ENCODE data around the gene BRD1. TPM values are rescaled to one million over a fixed set of nuclear protein-coding genes. Genes with fewer than 3 reads are reported as not detected.

BRD1 gene
- total RNA-seq, 3 donors from 2014 or later (not counting 1 experiment from before 2014, with no cell fraction given) = 126 to 154 (median 132) TPM

DNA sequence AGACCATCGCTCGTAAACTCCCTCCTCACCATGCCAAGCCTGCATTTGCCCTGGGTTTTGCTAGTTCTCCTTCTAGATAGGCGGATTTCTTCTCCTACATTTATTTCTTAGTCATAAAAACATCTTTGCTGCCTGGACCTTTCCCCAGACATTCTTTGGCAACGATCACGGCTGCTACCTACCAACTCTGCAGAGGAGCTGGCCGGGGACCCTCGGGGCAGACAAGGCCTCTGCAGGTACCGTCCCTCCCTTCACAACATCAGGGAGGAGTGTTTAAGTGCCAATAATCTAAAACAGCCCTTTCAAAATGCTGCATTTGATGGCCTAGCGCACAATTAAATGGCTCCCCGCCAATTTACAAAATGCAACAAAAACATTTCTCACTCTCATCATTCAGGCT is 34.4 kb downstream of the BRD1 start:
- 96% methylated on average over 10 of the region's 10 CpGs for WGBS (ENCODE audit: insufficient coverage)

DNA sequence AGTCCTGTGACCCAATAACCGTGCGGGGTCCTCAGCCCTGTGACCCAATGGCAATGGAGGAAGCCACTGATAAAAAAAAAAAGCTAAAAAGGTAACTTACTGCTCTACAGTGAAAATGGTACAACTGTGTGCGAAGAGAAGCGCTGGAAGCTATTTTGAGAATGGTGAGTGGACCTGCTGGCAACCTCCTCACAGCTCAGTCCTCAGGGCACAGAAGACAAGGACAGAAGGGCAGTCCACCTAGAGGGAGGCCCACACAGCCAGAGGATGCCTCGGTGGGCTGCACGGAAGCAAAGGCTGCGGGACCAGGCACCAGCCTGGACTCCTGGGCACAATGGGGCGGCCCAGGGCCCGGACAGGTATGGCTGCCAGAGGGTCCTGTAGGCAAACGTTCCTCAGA is 35.6 kb downstream of the BRD1 start:
- H3K4me1 Mint-ChIP-seq = peaks cover 40 to 48% of the 10 kb centered on the region in 2 donors
- intact Hi-C loops (cut with micrococcal nuclease) = no loop called here
- H3K27ac ChIP-seq (ENCODE audit: low read length) = no peak overlapping the region
- peak overlapping the region in 1 of 2 donors; percentile 16 for H3K27ac Mint-ChIP-seq
- WGBS (ENCODE audit: insufficient coverage) = 96% methylated on average over 10 of the region's 10 CpGs
- H3K9me3 Mint-ChIP-seq = no peaks in the 10 kb centered on the region
- peaks cover 63% of the 10 kb centered on the region for H3K36me3 ChIP-seq (ENCODE audit: control insufficient read depth, insufficient read depth, low read length)
- no peaks in the 10 kb centered on the region for H3K27me3 ChIP-seq (ENCODE audit: control insufficient read depth, insufficient read depth, low read length)
- H3K4me3 Mint-ChIP-seq = no peak overlapping the region
- no peak overlapping the region for H3K4me3 ChIP-seq (ENCODE audit: low read length)
- H3K36me3 Mint-ChIP-seq = peaks cover 17% of the 10 kb centered on the region
- no peaks in the 10 kb centered on the region for H3K9me3 ChIP-seq (ENCODE audit: control insufficient read depth, insufficient read depth, low read length)
- DNase-seq = no peak
- H3K27me3 Mint-ChIP-seq (ENCODE audit: low read depth in 2 of 2) = no peaks in the 10 kb centered on the region
- TF ChIP-seq, protein P1, sequence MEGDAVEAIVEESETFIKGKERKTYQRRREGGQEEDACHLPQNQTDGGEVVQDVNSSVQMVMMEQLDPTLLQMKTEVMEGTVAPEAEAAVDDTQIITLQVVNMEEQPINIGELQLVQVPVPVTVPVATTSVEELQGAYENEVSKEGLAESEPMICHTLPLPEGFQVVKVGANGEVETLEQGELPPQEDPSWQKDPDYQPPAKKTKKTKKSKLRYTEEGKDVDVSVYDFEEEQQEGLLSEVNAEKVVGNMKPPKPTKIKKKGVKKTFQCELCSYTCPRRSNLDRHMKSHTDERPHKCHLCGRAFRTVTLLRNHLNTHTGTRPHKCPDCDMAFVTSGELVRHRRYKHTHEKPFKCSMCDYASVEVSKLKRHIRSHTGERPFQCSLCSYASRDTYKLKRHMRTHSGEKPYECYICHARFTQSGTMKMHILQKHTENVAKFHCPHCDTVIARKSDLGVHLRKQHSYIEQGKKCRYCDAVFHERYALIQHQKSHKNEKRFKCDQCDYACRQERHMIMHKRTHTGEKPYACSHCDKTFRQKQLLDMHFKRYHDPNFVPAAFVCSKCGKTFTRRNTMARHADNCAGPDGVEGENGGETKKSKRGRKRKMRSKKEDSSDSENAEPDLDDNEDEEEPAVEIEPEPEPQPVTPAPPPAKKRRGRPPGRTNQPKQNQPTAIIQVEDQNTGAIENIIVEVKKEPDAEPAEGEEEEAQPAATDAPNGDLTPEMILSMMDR (IDR thresholded peaks at IDR 0.05) = no peak
- H3K4me1 ChIP-seq (ENCODE audit: control insufficient read depth, insufficient read depth, low read length) = peaks cover 28% of the 10 kb centered on the region
- ATAC-seq = no peak

More for the DNA sequence above, 34.4 kb downstream of the BRD1 start:
- no peaks in the 10 kb centered on the region for H3K27me3 Mint-ChIP-seq (ENCODE audit: low read depth in 2 of 2)
- no peak overlapping the region for H3K27ac ChIP-seq (ENCODE audit: low read length)
- no peaks in the 10 kb centered on the region for H3K27me3 ChIP-seq (ENCODE audit: control insufficient read depth, insufficient read depth, low read length)
- peaks cover 27% of the 10 kb centered on the region for H3K4me1 ChIP-seq (ENCODE audit: control insufficient read depth, insufficient read depth, low read length)
- no peaks in the 10 kb centered on the region for H3K9me3 ChIP-seq (ENCODE audit: control insufficient read depth, insufficient read depth, low read length)
- intact Hi-C loops (cut with micrococcal nuclease) = no loop called here
- H3K27ac Mint-ChIP-seq = peak overlapping the region in 1 of 2 donors; percentile 41
- TF ChIP-seq, protein P1 (IDR thresholded peaks at IDR 0.05) = no peak
- no peak for DNase-seq
- H3K4me3 Mint-ChIP-seq = no peak overlapping the region
- H3K9me3 Mint-ChIP-seq = no peaks in the 10 kb centered on the region
- H3K4me3 ChIP-seq (ENCODE audit: low read length) = no peak overlapping the region
- H3K4me1 Mint-ChIP-seq = peaks cover 35 to 39% of the 10 kb centered on the region in 2 donors
- no peak for ATAC-seq
- peaks cover 17% of the 10 kb centered on the region for H3K36me3 Mint-ChIP-seq
- H3K36me3 ChIP-seq (ENCODE audit: control insufficient read depth, insufficient read depth, low read length) = peaks cover 72% of the 10 kb centered on the region

DNA sequence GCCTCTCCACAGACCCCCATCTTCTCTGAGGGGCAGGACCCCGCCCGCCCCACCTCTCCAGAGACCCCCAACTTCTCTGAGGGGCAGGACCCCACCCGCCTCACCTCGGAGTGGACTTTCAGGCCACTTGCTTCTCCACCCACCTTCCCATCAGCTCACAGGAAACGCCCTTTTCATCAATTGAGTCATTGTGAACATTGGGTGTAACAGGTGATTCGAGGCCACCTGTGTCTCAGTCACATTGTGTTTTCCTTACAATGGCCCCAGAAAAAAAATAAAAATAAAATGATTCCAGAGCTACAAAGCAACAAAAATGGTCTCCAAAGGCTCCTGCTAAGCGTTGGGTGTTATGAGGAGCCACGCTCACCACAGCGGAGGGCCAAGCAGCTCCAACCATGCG is 36.0 kb downstream of the BRD1 start:
- H3K27me3 Mint-ChIP-seq (ENCODE audit: low read depth in 2 of 2) = no peaks in the 10 kb centered on the region
- TF ChIP-seq, protein P1 (IDR thresholded peaks at IDR 0.05) = no peak
- H3K4me3 Mint-ChIP-seq = no peak overlapping the region
- no peaks in the 10 kb centered on the region for H3K9me3 ChIP-seq (ENCODE audit: control insufficient read depth, insufficient read depth, low read length)
- intact Hi-C loops (cut with micrococcal nuclease) = no loop called here
- H3K27ac Mint-ChIP-seq = no peak overlapping the region
- H3K4me3 ChIP-seq (ENCODE audit: low read length) = no peak overlapping the region
- H3K27ac ChIP-seq (ENCODE audit: low read length) = no peak overlapping the region
- H3K27me3 ChIP-seq (ENCODE audit: control insufficient read depth, insufficient read depth, low read length) = no peaks in the 10 kb centered on the region
- 88% methylated on average over 10 of the region's 10 CpGs for WGBS (ENCODE audit: insufficient coverage)
- peaks cover 40 to 48% of the 10 kb centered on the region in 2 donors for H3K4me1 Mint-ChIP-seq
- ATAC-seq = no peak
- H3K36me3 ChIP-seq (ENCODE audit: control insufficient read depth, insufficient read depth, low read length) = peaks cover 62% of the 10 kb centered on the region
- H3K36me3 Mint-ChIP-seq = peaks cover 17% of the 10 kb centered on the region
- peaks cover 28% of the 10 kb centered on the region for H3K4me1 ChIP-seq (ENCODE audit: control insufficient read depth, insufficient read depth, low read length)
- DNase-seq = no peak
- no peaks in the 10 kb centered on the region for H3K9me3 Mint-ChIP-seq

DNA sequence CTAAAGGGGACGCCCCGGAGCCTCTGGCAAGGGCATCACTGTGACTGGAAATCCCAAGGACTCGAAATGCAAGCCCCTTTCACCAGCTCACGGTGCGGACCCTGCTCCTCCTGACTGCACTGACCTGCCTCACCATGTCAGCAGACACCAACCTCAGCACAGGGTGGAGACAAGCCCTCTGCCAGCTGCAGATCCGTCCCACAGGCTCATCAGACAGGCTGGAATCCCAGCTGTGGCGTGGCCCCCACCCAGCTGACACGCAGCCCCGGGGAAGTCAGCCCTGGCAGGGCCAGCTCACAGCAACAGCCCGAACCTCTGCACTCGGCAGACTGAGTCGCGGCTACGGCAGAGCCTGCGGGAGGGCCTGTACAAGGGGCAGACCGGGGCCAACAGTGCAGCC is 36.8 kb downstream of the BRD1 start:
- intact Hi-C loops (cut with micrococcal nuclease) = no loop called here
- Mint-ChIP-seq H3K27ac (peak overlapping the region in 1 of 2 donors; percentile 68), H3K4me3 (peak overlapping the region; percentile 61), H3K4me1 (peaks cover 40 to 48% of the 10 kb centered on the region in 2 donors), H3K27me3 (ENCODE audit: low read depth in 2 of 2) (no peaks in the 10 kb centered on the region), H3K9me3 (no peaks in the 10 kb centered on the region), H3K36me3 (peaks cover 17% of the 10 kb centered on the region)
- peaks cover 28% of the 10 kb centered on the region for H3K4me1 ChIP-seq (ENCODE audit: control insufficient read depth, insufficient read depth, low read length)
- H3K27ac ChIP-seq (ENCODE audit: low read length) = no peak overlapping the region
- no peak for DNase-seq
- ATAC-seq = no peak
- no peaks in the 10 kb centered on the region for H3K9me3 ChIP-seq (ENCODE audit: control insufficient read depth, insufficient read depth, low read length)
- H3K4me3 ChIP-seq (ENCODE audit: low read length) = no peak overlapping the region
- peaks cover 66% of the 10 kb centered on the region for H3K36me3 ChIP-seq (ENCODE audit: control insufficient read depth, insufficient read depth, low read length)
- WGBS (ENCODE audit: insufficient coverage) = 97% methylated on average over 16 of the region's 16 CpGs
- TF ChIP-seq, protein P1 (IDR thresholded peaks at IDR 0.05) = no peak
- no peaks in the 10 kb centered on the region for H3K27me3 ChIP-seq (ENCODE audit: control insufficient read depth, insufficient read depth, low read length)

All from natural killer cell (primary cell).